ENCODE measurements around the gene CCNH.

The CCNH gene

GRCh38 chr5:87368601-87369000, 44.1 kb downstream of the CCNH start:
- no peaks in the 10 kb centered on the region for H3K9me2 ChIP-seq (replicated peaks; ENCODE audit: insufficient read depth, low read length)
- 0 out of 2 replicates have a peak, but pooled peaks cover 3% of the 10 kb centered on the region for H4K20me1 ChIP-seq (ENCODE audit: low read depth, low read length)
- H3K9ac ChIP-seq (ENCODE audit: low read length) = no peak overlapping the region
- H3K79me2 ChIP-seq (ENCODE audit: insufficient read depth, low read length) = no peaks in the 10 kb centered on the region
- H2AFZ ChIP-seq (ENCODE audit: low read depth, low read length, severe bottlenecking) = no peak overlapping the region
- H3K27ac ChIP-seq (ENCODE audit: low read depth, low read length) = no peak overlapping the region
- H3F3A ChIP-seq (ENCODE audit: insufficient read depth) = peaks cover 20% of the 10 kb centered on the region; the same call in 1 of the 2 replicates
- H3K4me3 ChIP-seq (ENCODE audit: insufficient read depth, low read length, poor library complexity, severe bottlenecking) = no peak overlapping the region
- peaks cover 45% of the 10 kb centered on the region for H3K36me3 ChIP-seq (ENCODE audit: low read length)
- no peaks in the 10 kb centered on the region for H3K27me3 ChIP-seq (ENCODE audit: low read length)
- H3K4me2 ChIP-seq (ENCODE audit: low read depth, low read length, poor library complexity, severe bottlenecking) = no peak overlapping the region
- no peaks in the 10 kb centered on the region for H3K9me3 ChIP-seq (ENCODE audit: insufficient read depth, low read length)
- TF ChIP-seq CTCF (IDR thresholded peaks at IDR 0.05; ENCODE audit: insufficient read depth, low read length, poor library complexity, severe bottlenecking) = no peak
- TF ChIP-seq EZH2phosphoT487 (conservative IDR thresholded peaks at IDR 0.05; ENCODE audit: low read length) = no peak

- H3F3A ChIP-seq (ENCODE audit: insufficient read depth) = peaks cover 22% of the 10 kb centered on the region; the same call in 1 of the 2 replicates
- H3K9me2 ChIP-seq (replicated peaks; ENCODE audit: insufficient read depth, low read length) = no peaks in the 10 kb centered on the region
- no peak overlapping the region for H3K4me3 ChIP-seq (ENCODE audit: insufficient read depth, low read length, poor library complexity, severe bottlenecking)
- no peak for TF ChIP-seq EZH2phosphoT487 (conservative IDR thresholded peaks at IDR 0.05; ENCODE audit: low read length)
- no peak for TF ChIP-seq CTCF (IDR thresholded peaks at IDR 0.05; ENCODE audit: insufficient read depth, low read length, poor library complexity, severe bottlenecking)
- H3K9me3 ChIP-seq (ENCODE audit: insufficient read depth, low read length) = no peaks in the 10 kb centered on the region
- no peaks in the 10 kb centered on the region for H4K20me1 ChIP-seq (ENCODE audit: low read depth, low read length)
- H3K27ac ChIP-seq (ENCODE audit: low read depth, low read length) = no peak overlapping the region
- H3K4me2 ChIP-seq (ENCODE audit: low read depth, low read length, poor library complexity, severe bottlenecking) = no peak overlapping the region
- H3K27me3 ChIP-seq (ENCODE audit: low read length) = no peaks in the 10 kb centered on the region
- no peak overlapping the region for H2AFZ ChIP-seq (ENCODE audit: low read depth, low read length, severe bottlenecking)
- no peak overlapping the region for H3K9ac ChIP-seq (ENCODE audit: low read length)
- H3K36me3 ChIP-seq (ENCODE audit: low read length) = peaks cover 43% of the 10 kb centered on the region
- H3K79me2 ChIP-seq (ENCODE audit: insufficient read depth, low read length) = no peaks in the 10 kb centered on the region
Measured at GRCh38 chr5:87367243-87367642, 45.5 kb downstream of the CCNH start.

- H3K36me3 ChIP-seq (ENCODE audit: low read length) = peaks cover 27% of the 10 kb centered on the region
- H3K79me2 ChIP-seq (ENCODE audit: insufficient read depth, low read length) = no peaks in the 10 kb centered on the region
- no peaks in the 10 kb centered on the region for H3K9me2 ChIP-seq (replicated peaks; ENCODE audit: insufficient read depth, low read length)
- H3F3A ChIP-seq (ENCODE audit: insufficient read depth) = peaks cover 11% of the 10 kb centered on the region; the same call in 1 of the 2 replicates
- no peak overlapping the region for H3K27ac ChIP-seq (ENCODE audit: low read depth, low read length)
- TF ChIP-seq CTCF (IDR thresholded peaks at IDR 0.05; ENCODE audit: insufficient read depth, low read length, poor library complexity, severe bottlenecking) (no peak), EZH2phosphoT487 (conservative IDR thresholded peaks at IDR 0.05; ENCODE audit: low read length) (no peak)
- no peak overlapping the region for H3K4me3 ChIP-seq (ENCODE audit: insufficient read depth, low read length, poor library complexity, severe bottlenecking)
- H4K20me1 ChIP-seq (ENCODE audit: low read depth, low read length) = no peaks in the 10 kb centered on the region
- no peak overlapping the region for H2AFZ ChIP-seq (ENCODE audit: low read depth, low read length, severe bottlenecking)
- H3K9ac ChIP-seq (ENCODE audit: low read length) = no peak overlapping the region
- H3K9me3 ChIP-seq (ENCODE audit: insufficient read depth, low read length) = no peaks in the 10 kb centered on the region
- no peaks in the 10 kb centered on the region for H3K27me3 ChIP-seq (ENCODE audit: low read length)
- no peak overlapping the region for H3K4me2 ChIP-seq (ENCODE audit: low read depth, low read length, poor library complexity, severe bottlenecking)
Measured at GRCh38 chr5:87361536-87362213, 51.1 kb downstream of the CCNH start.
